Measurements from ENCODE around the gene ZC3H12C.

- TF ChIP-seq CTCF (IDR thresholded peaks at IDR 0.05; ENCODE audit: low read depth, low read length) (no peak), POLR2A (IDR thresholded peaks at IDR 0.05; ENCODE audit: extremely low read depth, insufficient read length) (no peak)
Observed at GRCh38 chr11:110097459-110098012, 4.3 kb downstream of the ZC3H12C start.
